HepG2 (cell line): ENCODE data around the gene ATP4B.

Experiments
- CHCHD3 ChIP-seq: sonication (generic); formaldehyde crosslinking; IDR thresholded peaks from 2 replicates; pipeline ENCODE4 v1.8.0; 2022; ENCODE audit warnings: mild to moderate bottlenecking, missing genetic modification reagents, moderate library complexity
- CTCF ChIP-seq: sonication (generic); formaldehyde crosslinking; IDR thresholded peaks from 2 replicates; pipeline ENCODE4 v1.5.0; 2020; ENCODE audit warnings: mild to moderate bottlenecking, missing genetic modification reagents, moderate library complexity
- EP300 ChIP-seq, 3 experiments: sonication (generic) in 1 of 3; formaldehyde crosslinking in 1 of 3; IDR thresholded peaks; 2 replicates each; pipeline versions ENCODE4 v1.5.1 to v1.6.1; 2011 to 2020; ENCODE audit warnings: low read depth in 2 of 3, low read length in 2 of 3, borderline replicate concordance in 1 of 3, improper control_type of control experiment in 1 of 3, mild to moderate bottlenecking in 1 of 3, missing genetic modification reagents in 1 of 3, moderate library complexity in 1 of 3
- KDM3A ChIP-seq: IDR thresholded peaks from 2 replicates; pipeline ENCODE4 v1.6.1; 2018; ENCODE audit warnings: low read depth, missing compliant biosample characterization
- MATR3 ChIP-seq: sonication (generic); formaldehyde crosslinking; IDR thresholded peaks from 2 replicates; pipeline ENCODE4 v1.4.0; 2020; ENCODE audit warnings: missing genetic modification reagents
- TP53 ChIP-seq: sonication (generic); formaldehyde crosslinking; conservative IDR thresholded peaks from 2 replicates; pipeline ENCODE4 v1.4.0; 2020; ENCODE audit warnings: missing genetic modification reagents
- USF2 ChIP-seq, 2 experiments: sonication (generic) in 1 of 2; formaldehyde crosslinking in 1 of 2; IDR thresholded peaks; 2 replicates each; pipeline versions ENCODE4 v1.5.1 to v1.6.1; 2011 to 2020; ENCODE audit warnings: borderline replicate concordance in 1 of 2, low read depth in 1 of 2, low read length in 1 of 2, mild to moderate bottlenecking in 1 of 2, missing genetic modification reagents in 1 of 2, moderate library complexity in 1 of 2
- ZBTB20 ChIP-seq: sonication (generic); formaldehyde crosslinking; IDR thresholded peaks from 2 replicates; pipeline ENCODE4 v1.8.1; 2023; ENCODE audit warnings: missing genetic modification reagents, low read depth, mild to moderate bottlenecking, borderline replicate concordance
- ZBTB33 ChIP-seq: sonication (generic); formaldehyde crosslinking; IDR thresholded peaks from 2 replicates; pipeline ENCODE4 v1.4.0; 2020; ENCODE audit warnings: missing genetic modification reagents
- ZNF574 ChIP-seq: sonication (generic); formaldehyde crosslinking; IDR thresholded peaks from 2 replicates; pipeline ENCODE4 v1.4.0; 2020; ENCODE audit warnings: missing genetic modification reagents
- ZNF766 ChIP-seq: sonication (generic); formaldehyde crosslinking; IDR thresholded peaks from 2 replicates; pipeline ENCODE4 v1.5.0; 2020; ENCODE audit warnings: missing genetic modification reagents, borderline replicate concordance
- ZSCAN12 ChIP-seq: sonication (generic); formaldehyde crosslinking; IDR thresholded peaks from 2 replicates; pipeline ENCODE4 v1.9.0; 2021; ENCODE audit warnings: mild to moderate bottlenecking, missing genetic modification reagents
- ZSCAN30 ChIP-seq: sonication (generic); formaldehyde crosslinking; IDR thresholded peaks from 2 replicates; pipeline ENCODE4 v1.5.0; 2020; ENCODE audit warnings: mild to moderate bottlenecking, missing genetic modification reagents

- TF ChIP-seq MATR3 (CRISPR knock-in tag), result no peak
- no peak for TF ChIP-seq ZSCAN12 (CRISPR knock-in tag)
- TF ChIP-seq ZSCAN30 (CRISPR knock-in tag), result no peak
- no peak for TF ChIP-seq ZBTB20 (CRISPR knock-in tag)
- no peak for TF ChIP-seq ZNF766 (CRISPR knock-in tag)
- no peak for TF ChIP-seq TP53 (CRISPR knock-in tag)
- no peak for TF ChIP-seq USF2 (IDR thresholded peaks at IDR 0.05; ENCODE audit: low read depth, low read length)
- no peak for TF ChIP-seq USF2 (CRISPR knock-in tag; IDR thresholded peaks at IDR 0.05; ENCODE audit: borderline replicate concordance)
- TF ChIP-seq ZBTB33 (CRISPR knock-in tag), result no peak
- no peak for TF ChIP-seq EP300 (IDR thresholded peaks at IDR 0.05; ENCODE audit: low read depth in 2 of 2, low read length in 2 of 2)
- no peak for TF ChIP-seq EP300 (CRISPR knock-in tag; IDR thresholded peaks at IDR 0.05; ENCODE audit: borderline replicate concordance)
- TF ChIP-seq KDM3A (CRISPR knock-in tag), result no peak
- no peak for TF ChIP-seq CHCHD3
- no peak for TF ChIP-seq ZNF574
- TF ChIP-seq CTCF (CRISPR knock-in tag), result no peak
These were observed 13.2 kb downstream of the ATP4B start for GRCh38 chr13:113644800-113645199.
